D341Med (cell line): Measurements from ENCODE around the gene NUDT19.
"Not testable (repeated sequence)": the region's sequence is repeated elsewhere in the genome, so short reads cannot be mapped to it uniquely, and the experiment has no call there.

ENCODE experiments used
- DNase-seq: peaks from one replicate; pipeline ENCODE4 v3.0.0; 2012; ENCODE audit warnings: low spot score

Gene NUDT19

DNA sequence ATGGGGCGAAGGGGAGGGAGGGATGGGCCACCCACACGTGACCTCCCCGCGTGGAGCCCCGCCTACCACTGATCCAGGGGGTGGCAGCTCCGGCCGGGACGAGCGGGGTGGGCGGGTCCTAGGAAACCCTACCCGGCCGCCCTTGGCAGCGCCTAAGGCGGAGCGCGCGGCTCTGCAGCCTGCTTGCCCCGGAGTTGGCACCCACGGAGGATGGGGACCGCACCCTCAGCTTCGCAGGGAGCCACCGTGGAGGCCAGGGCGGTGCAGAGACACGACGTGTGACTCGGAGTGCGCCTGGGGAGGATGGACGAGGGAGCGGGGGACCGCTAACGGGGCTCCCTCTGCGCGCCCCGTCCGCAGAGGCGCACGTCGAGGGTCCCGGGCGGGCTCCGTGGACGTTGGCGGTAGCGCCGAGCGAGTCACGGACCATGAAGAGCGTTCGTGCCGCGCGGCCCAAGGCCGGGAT lies 15.9 kb upstream of the NUDT19 start, which contains the start of gene RGS9BP:
RGS9BP (plus strand) TSS at position 129 of the 466 bp plus-strand sequence. CDS start 416 bp downstream, outside the sequence.
- DNase-seq = peak; percentile 86

GRCh38 chr19:32676186-32676894 lies 15.3 kb upstream of the NUDT19 start:
- peak; percentile 60 for DNase-seq

DNA sequence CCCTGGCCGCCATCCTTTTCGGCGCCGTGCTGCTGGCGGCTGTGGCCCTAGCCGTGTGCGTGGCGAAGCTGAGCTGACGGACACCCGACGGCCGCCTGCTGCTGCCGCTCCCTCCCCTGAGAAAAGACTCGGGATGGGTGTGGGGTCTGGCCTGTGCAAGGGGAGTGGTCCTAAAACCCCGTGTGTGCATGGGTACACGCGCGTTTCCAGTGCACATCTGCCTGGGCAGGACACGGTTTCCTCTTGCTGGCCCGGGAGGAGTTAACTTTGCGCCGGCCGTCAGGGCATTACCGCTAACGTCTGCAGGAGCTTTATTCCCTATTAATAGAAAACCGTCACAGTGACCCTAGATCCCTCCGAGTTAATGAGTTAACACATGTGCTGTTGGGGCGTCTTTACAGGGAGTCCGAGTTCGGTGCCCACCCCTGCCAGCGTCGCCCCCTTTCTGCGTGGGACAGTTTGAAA lies 14.7 kb upstream of the NUDT19 start:
- DNase-seq = no peak

DNA sequence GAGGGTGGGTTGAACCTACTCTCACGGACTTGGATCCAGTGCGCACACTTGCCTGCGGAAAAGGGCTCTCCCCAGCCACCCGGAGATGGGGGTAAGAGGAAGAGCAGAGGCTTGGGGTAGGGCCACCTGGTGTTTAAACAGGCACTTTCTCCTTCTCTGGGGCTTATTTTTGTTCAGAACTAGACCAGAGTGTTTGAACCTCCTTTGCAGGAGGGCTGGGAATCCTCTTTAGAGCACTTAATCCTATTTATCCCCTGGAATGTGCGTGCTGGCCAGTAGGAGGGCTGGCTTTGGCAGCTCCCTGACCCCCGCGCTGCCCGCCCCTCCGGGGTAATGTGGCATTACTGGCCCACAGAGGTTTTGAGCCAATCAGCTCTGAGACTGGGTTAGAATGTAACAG lies 14.0 kb upstream of the NUDT19 start:
- DNase-seq = peak; percentile 88

- no peak for DNase-seq
Measured at GRCh38 chr19:32680986-32681385, 10.6 kb upstream of the NUDT19 start.

GRCh38 chr19:32682317-32682716 lies 9.3 kb upstream of the NUDT19 start:
- DNase-seq = no peak

GRCh38 chr19:32686847-32687475 lies 4.7 kb upstream of the NUDT19 start:
- no peak for DNase-seq

- DNase-seq = no peak
Measured at GRCh38 chr19:32687681-32688080, 3.9 kb upstream of the NUDT19 start.

DNA sequence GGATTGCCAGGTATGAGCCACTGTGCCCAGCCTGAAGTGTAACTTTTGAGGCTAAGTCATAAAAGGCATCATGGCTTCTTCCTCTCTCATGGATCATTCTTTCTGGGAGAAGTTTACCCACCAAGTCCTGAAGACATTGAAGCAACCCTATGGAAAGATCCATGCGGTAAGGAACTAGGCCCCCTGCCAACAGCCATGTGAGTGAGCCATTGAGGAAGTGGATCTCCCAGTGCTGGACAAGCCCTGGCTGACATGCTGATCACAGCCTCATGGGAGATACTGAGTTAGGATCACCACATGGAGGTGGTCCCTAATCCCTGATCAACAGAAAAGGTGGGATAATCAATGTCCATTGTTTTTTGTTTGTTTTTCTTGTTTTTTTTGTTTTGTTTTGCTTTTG lies 3.3 kb upstream of the NUDT19 start:
- no peak for DNase-seq

DNA sequence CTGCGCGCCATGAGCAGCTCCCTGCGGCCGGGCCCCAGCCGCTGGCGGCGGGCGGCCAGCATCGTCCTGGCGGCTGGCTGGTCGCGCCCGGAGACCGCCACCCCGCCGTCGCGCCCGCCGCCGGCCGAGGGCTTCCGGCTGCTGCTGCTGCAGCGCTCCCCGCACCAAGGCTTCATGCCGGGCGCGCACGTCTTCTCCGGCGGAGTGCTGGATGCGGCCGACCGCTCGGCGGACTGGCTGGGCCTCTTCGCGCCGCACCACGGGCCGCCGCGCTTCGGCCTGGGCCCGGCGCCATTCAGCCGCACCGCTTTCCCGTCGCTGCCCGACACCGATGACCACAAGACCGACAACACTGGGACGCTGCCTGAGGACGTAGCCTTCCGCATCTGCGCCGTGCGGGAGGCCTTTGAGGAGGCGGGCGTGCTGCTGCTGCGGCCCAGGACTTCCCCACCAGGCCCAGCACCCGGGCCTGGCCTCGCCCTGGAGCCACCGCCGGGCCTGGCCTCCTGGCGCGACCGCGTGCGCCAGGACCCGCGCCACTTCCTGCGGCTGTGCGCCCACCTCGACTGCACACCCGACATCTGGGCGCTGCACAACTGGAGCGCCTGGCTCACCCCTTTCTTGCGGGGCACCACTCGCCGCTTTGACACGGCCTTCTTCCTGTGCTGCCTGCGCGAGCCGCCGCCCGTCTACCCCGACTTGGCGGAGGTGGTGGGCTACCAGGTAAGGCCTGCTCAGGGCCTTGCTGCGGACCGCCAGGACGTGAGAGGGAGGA lies 518 bp downstream of the NUDT19 start:
- peak; percentile 69 for DNase-seq

- DNase-seq = no peak
Measured at GRCh38 chr19:32692727-32693061, 1.1 kb downstream of the NUDT19 start.

GRCh38 chr19:32693151-32694108 lies 1.8 kb downstream of the NUDT19 start:
- not testable (repeated sequence) for DNase-seq

- DNase-seq = not testable (repeated sequence)
Measured at GRCh38 chr19:32694316-32694715, 2.7 kb downstream of the NUDT19 start.

DNA sequence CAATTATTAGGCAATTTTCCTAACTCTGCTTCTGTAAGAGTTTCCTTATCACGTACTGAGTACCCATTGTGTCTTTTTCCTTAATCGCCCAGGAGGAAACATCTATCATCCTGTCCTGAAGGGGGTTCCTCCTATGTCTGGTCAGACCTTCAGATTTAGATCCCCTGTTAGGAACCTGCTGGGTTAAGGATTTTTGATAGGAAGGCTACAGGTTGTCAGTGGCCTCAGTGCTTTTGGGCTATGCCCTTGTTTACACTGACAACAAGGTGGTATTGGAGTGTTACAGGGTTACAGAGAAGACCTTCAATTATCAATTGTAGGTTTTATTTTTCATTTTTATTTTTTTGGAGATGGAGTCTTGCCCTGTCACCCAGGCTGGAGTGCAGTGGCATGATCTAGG lies 3.2 kb downstream of the NUDT19 start:
- DNase-seq = not testable (repeated sequence)

DNA sequence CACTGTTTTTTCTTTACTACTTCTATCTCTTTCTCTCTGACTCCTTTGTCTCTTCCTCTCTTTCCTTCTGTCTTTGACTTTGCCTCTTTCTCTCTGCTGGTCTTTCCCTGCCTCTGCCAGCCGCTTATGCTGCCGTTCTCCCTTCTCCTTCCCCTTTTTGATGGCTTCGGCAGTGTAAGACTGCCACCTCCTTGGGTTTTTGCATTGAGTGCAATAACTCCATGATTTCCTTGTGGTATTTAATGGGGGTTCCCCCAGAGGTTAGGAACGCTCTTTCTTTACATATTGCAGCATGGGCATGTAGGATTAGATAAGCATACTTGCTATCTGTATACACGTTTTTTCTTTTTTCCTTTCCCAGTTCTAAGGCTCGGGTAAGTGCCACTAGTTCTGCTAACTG lies 3.9 kb downstream of the NUDT19 start:
- not testable (repeated sequence) for DNase-seq

GRCh38 chr19:32696771-32697170 lies 5.2 kb downstream of the NUDT19 start:
- not testable (repeated sequence) for DNase-seq

DNA sequence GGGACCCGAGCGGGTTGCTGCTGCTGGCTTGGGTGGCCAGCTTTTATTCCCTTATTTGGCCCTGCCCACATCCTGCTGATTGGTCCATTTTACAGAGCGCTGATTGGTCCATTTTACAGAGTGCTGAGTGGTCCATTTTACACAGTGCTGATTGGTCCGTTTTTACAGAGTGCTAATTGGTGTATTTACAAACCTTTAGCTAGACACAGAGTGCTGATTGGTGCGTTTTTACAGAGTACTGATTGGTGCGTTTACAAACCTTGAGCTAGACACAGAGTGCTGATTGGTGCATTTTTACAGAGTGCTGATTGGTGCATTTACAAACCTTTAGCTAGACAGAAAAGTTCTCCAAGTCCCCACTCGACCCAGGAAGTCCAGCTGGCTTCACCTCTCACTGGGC lies 8.5 kb downstream of the NUDT19 start:
- DNase-seq = not testable (repeated sequence)

DNA sequence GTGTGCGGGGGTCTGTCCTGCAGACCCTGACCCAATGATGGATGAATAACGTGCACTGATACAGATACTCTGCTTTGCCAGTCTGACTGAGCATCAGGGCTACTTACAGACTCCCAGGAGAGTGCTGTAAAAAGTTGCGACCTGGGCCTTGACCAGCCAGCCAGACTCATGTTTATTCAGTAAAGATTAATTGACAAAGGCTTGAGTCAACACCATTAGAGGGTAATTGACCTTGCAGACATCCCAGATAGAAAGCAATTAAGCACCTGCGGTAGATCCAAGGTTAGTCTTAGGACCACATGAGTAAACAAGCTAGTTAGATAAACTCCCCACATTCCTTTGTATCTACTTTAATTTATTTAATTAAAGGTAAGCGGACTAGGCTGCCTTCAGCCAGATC lies 10.4 kb downstream of the NUDT19 start:
- no peak for DNase-seq

DNA sequence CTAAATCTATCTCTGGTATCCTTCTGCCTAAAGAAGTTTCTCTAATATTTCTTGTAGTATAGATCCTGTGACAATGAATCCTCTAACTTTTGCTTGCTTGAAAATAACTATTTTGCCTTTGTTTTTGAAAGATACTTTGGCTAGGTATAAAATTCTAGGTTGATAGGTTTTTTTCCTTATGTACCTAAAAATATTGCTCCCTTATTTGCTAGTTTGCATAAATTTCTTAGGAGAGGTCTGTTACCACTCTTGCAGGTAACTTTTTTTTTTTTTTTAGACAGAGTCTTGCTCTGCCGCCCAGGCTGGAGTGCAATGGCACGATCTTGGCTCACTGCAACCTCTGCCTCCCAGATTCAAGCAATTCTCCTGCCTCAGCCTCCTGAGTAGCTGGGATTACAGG lies 12.4 kb downstream of the NUDT19 start:
- DNase-seq = not testable (repeated sequence)

GRCh38 chr19:32708457-32708856 lies 16.8 kb downstream of the NUDT19 start:
- no peak for DNase-seq

DNA sequence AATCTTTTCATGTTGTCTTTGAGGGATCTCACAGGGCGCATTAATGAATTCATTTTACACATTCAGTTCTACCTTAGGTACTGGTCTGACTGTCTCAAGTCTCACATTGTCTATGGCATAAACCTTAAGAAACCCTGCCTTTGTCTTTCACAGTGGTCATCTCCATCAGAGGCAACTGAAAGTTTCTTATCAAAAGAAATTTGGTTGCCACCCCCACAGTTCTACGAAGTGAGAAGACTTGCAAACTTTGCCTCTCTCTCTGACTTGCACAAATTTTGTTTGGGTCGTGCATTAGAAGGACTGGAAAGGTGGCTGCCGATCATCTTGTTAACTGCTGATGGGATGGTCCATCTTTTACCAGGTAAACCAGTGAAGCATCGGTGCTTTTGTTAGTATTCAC lies 17.4 kb downstream of the NUDT19 start:
- DNase-seq = no peak

DNA sequence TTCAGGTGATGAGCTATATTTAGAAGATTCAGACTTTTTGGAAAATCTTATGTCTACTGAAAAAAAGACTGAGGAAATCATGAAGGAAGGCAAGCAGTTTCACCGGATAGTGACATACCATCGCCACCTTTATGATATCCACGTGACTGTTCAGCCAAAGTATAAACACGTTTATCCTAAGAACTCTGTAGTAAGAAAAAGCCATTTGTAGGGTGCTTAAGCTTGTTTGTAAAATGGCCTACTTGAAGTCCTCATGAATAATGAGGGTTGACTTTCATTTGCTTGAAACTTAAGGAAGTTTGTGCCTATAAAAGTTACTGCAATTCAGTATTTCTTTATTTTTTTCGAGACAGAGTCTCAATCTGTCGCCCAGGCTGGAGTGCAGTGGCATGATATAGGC lies 20.1 kb downstream of the NUDT19 start:
- DNase-seq = no peak
